Left ventricle myocardium inferior (tissue), 1 donor: Measurements from ENCODE around the gene RAB40C. TPM values are rescaled to one million over a fixed set of nuclear protein-coding genes. Genes with fewer than 3 reads are reported as not detected.
A peak's percentile ranks its signal among the peaks of the same experiment; 100 is the strongest.

Source experiments
- DNase-seq: peaks from one replicate; pipeline ENCODE4 v3.0.0-alpha.2; 2020
- H3K27ac ChIP-seq: fragments of 200-600 bp; replicated peaks from 2 replicates; pipeline ENCODE4 v1.8.0; 2021
- H3K27me3 ChIP-seq: fragments of 200-600 bp; 2 replicates; pipeline ENCODE4 v1.8.0; 2021; ENCODE audit warnings: low read depth
- H3K36me3 ChIP-seq: fragments of 200-600 bp; 2 replicates; pipeline ENCODE4 v1.8.0; 2021
- H3K4me1 ChIP-seq: fragments of 200-600 bp; 2 replicates; pipeline ENCODE4 v1.8.0; 2021
- H3K4me3 ChIP-seq: fragments of 200-600 bp; 2 replicates; pipeline ENCODE4 v1.8.0; 2021; ENCODE audit warnings: mild to moderate bottlenecking, moderate library complexity
- H3K9me3 ChIP-seq: fragments of 200-600 bp; replicated peaks from 2 replicates; pipeline ENCODE4 v1.8.0; 2021
- intact Hi-C: fragments of 100-400 bp; cut with micrococcal nuclease; formaldehyde crosslinking; loops from one replicate; pipeline ENCODE4 v1.11.0; 2022
- total RNA-seq: library from RNA; stranded (reverse); fragmentation: NEBNext Ultra II Directional; extraction: Animal tissue kit (Norgen Biotek cat#: 25700); gene quantifications from one replicate; pipeline ENCODE4 v1.2.1, GENCODE V29; 2021
- TF ChIP-seq, protein P1 (sequence below): fragments of 200-600 bp; IDR thresholded peaks from 2 replicates; pipeline ENCODE4 v1.8.0; 2021; ENCODE audit warnings: antibody characterized with exemption, mild to moderate bottlenecking, borderline replicate concordance
- donor health status: DM: no; HTN: yes; CAD: no; lungs with severe emphysema.

RAB40C gene
- total RNA-seq, 1 donor from 2014 or later = 10.3 TPM

DNA sequence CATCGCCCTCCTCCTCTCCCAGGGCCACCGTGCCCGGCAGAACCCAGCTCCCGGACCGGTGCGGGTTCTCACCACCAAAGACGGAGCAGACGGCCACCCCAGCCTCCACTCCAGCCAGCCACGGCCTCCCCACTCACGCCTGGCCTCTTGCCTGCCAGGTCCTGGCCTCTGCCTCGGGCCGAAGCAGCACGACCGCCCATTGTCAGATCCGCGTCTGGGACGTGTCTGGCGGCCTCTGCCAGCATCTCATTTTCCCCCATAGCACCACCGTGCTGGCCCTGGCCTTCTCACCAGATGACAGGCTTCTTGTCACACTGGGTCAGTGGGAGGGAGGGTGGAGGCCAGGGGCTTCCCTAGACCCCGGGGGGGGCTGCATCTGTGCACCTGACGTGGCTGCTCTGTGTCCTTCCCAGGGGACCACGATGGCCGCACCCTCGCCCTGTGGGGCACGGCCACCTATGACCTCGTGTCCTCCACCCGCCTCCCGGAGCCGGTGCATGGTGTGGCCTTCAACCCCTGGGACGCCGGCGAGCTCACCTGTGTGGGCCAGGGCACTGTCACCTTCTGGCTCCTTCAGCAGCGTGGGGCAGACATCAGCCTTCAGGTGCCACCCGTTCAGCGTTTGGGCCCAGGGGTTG, 71.4 kb downstream of the RAB40C start:
- intact Hi-C loops = no loop called here
- peak overlapping the region; percentile 77 for H3K27ac ChIP-seq
- H3K9me3 ChIP-seq = no peaks in the 10 kb centered on the region
- H3K36me3 ChIP-seq = no peaks in the 10 kb centered on the region
- no peaks in the 10 kb centered on the region for H3K27me3 ChIP-seq
- no peak for DNase-seq
- TF ChIP-seq, protein P1, sequence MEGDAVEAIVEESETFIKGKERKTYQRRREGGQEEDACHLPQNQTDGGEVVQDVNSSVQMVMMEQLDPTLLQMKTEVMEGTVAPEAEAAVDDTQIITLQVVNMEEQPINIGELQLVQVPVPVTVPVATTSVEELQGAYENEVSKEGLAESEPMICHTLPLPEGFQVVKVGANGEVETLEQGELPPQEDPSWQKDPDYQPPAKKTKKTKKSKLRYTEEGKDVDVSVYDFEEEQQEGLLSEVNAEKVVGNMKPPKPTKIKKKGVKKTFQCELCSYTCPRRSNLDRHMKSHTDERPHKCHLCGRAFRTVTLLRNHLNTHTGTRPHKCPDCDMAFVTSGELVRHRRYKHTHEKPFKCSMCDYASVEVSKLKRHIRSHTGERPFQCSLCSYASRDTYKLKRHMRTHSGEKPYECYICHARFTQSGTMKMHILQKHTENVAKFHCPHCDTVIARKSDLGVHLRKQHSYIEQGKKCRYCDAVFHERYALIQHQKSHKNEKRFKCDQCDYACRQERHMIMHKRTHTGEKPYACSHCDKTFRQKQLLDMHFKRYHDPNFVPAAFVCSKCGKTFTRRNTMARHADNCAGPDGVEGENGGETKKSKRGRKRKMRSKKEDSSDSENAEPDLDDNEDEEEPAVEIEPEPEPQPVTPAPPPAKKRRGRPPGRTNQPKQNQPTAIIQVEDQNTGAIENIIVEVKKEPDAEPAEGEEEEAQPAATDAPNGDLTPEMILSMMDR = no peak
- peak overlapping the region; percentile 52 for H3K4me3 ChIP-seq
- peaks cover 16% of the 10 kb centered on the region for H3K4me1 ChIP-seq

DNA sequence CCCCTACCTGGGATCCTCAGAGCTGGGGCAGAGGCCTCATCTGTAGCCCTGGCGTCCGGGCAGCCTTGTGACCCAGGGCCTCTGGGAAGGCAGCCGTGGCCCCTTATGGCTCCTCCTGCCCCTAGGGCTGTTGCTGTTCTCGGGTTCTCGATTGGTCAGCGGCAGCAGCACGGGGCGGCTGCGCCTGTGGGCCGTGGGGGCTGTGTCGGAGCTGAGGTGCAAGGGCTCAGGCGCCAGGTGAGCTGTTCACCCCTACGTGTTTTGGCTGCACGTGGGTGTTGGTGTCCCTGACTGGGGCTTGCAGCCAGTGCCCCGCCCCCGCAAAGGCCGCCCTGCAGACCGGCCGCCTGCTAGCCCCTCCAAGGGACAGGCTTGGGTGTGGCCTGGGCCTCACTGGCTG, 72.2 kb downstream of the RAB40C start:
- H3K4me3 ChIP-seq = no peak overlapping the region
- no peaks in the 10 kb centered on the region for H3K27me3 ChIP-seq
- TF ChIP-seq, protein P1 = no peak
- intact Hi-C loops = no loop called here
- H3K36me3 ChIP-seq = no peaks in the 10 kb centered on the region
- no peak for DNase-seq
- H3K27ac ChIP-seq = no peak overlapping the region
- H3K4me1 ChIP-seq = peaks cover 18% of the 10 kb centered on the region
- H3K9me3 ChIP-seq = no peaks in the 10 kb centered on the region

DNA sequence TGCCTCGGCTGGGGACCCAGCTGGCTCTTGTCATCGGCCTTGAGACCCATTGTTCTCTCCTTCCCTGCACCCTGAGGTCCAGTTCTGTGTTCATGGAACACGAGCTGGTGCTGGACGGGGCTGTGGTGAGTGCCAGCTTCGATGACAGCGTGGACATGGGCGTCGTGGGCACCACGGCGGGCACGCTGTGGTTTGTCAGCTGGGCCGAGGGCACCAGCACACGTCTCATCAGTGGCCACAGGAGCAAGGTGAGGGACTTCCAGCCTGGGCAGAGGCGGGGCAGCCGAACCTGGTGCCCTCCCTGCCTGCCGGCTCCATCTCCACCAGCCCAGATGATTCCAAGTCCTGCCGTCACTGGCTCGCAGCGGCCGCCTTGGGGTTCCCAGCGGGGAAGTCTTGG, 72.7 kb downstream of the RAB40C start:
- no peak for DNase-seq
- Histone ChIP-seq H3K4me3 (no peak overlapping the region), H3K9me3 (no peaks in the 10 kb centered on the region), H3K4me1 (peaks cover 23% of the 10 kb centered on the region), H3K27me3 (no peaks in the 10 kb centered on the region), H3K36me3 (no peaks in the 10 kb centered on the region), H3K27ac (no peak overlapping the region)
- TF ChIP-seq, protein P1 = no peak
- intact Hi-C loops = no loop called here

DNA sequence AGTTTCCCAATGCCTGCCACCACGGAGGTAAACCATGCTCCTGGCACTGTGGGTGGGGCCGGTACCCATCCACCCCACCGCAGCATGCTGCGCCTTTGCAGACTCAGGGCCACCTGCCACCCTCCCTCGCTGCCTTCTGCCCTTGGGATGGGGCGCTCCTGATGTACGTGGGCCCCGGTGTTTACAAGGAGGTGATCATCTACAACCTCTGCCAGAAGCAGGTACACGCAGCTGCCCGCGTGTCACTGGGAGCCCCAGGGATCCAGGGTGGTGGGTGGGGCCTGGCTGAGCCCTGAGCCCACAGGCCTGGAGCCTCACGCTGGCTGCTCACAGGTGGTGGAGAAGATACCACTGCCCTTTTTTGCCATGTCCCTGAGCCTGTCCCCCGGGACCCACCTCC, 76.7 kb downstream of the RAB40C start:
- Histone ChIP-seq H3K4me3 (no peak overlapping the region), H3K36me3 (peaks cover 27% of the 10 kb centered on the region), H3K4me1 (peaks cover 27% of the 10 kb centered on the region), H3K27ac (no peak overlapping the region), H3K27me3 (no peaks in the 10 kb centered on the region), H3K9me3 (no peaks in the 10 kb centered on the region)
- intact Hi-C loops = no loop called here
- no peak for DNase-seq
- TF ChIP-seq, protein P1 = no peak

DNA sequence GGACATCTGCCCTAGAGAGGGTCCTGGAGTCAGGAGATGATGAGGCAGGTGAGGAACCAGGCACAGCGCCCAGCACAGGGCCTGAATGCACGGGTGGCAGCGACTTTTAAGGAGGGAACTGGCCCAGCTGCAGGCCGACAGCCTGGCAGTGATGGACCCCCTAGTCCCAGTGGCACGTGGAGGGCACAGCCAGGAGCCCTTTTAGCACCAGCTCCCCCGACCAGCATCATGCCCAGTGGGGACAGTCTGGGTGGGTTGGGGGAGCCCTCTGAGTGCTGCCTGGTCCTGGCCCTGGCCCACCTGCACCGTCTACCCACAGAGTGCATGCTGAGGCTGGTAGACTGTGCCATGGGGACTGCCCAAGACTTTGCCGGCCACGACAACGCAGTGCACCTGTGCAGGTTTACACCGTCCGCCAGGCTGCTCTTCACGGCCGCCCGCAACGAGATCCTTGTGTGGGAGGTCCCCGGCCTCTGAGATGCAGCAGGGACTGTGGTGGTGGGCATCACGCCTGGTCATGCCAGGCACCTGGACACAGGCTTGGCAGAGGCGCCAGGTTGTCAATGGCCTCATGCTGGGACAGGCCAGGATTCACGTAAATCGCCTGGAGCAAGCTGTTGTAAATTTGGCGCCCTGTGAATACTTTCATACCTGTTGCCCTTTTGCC, 77.4 kb downstream of the RAB40C start:
- peaks cover 34% of the 10 kb centered on the region for H3K36me3 ChIP-seq

More for the DNA sequence above, 77.4 kb downstream of the RAB40C start:
- no peaks in the 10 kb centered on the region for H3K27me3 ChIP-seq
- no peak for DNase-seq
- TF ChIP-seq, protein P1 = no peak
- H3K27ac ChIP-seq = peak overlapping the region; percentile 95
- H3K4me1 ChIP-seq = peaks cover 25% of the 10 kb centered on the region
- intact Hi-C loops = no loop called here
- H3K4me3 ChIP-seq = peak overlapping the region; percentile 100
- H3K9me3 ChIP-seq = no peaks in the 10 kb centered on the region
